A549 (cell line): ENCODE results near the gene VAMP1.

Experiments
- CTCF ChIP-seq: fragments of >200 bp; sonication (Bioruptor Twin); formaldehyde crosslinking; IDR thresholded peaks from 3 replicates; pipeline ENCODE4 v1.5.1; 2016
- EP300 ChIP-seq, 2 experiments: fragments of >200 bp; sonication (Bioruptor Twin); formaldehyde crosslinking; IDR thresholded peaks; 2 replicates in 1 of 2; 3 replicates in 1 of 2; pipeline ENCODE4 v1.6.1; 2016 to 2017
- KDM1A ChIP-seq: fragments of 200-600 bp; sonication (generic); IDR thresholded peaks from 2 replicates; pipeline ENCODE4 v1.6.1; 2016; ENCODE audit warnings: low read depth, mild to moderate bottlenecking
- MAZ ChIP-seq: fragments of 150-350 bp; IDR thresholded peaks from 2 replicates; pipeline ENCODE4 v1.6.1; 2014; ENCODE audit warnings: antibody characterized with exemption, low read depth, low read length, borderline replicate concordance
- MYC ChIP-seq: IDR thresholded peaks from 2 replicates; pipeline ENCODE4 v1.6.1; 2012; ENCODE audit warnings: mild to moderate bottlenecking, inconsistent platforms, low read length, improper control_type of control experiment, borderline replicate concordance
- POLR2A ChIP-seq: IDR thresholded peaks from 2 replicates; pipeline ENCODE4 v1.6.1; 2012; ENCODE audit warnings: mild to moderate bottlenecking, low read length
- POLR2AphosphoS2 ChIP-seq: conservative IDR thresholded peaks from 2 replicates; pipeline ENCODE4 v1.6.1; 2012; ENCODE audit warnings: low read length, improper control_type of control experiment, inconsistent platforms
- RCOR1 ChIP-seq: fragments of 150-350 bp; IDR thresholded peaks from 2 replicates; pipeline ENCODE4 v1.6.1; 2014; ENCODE audit warnings: antibody characterized with exemption, low read length, low read depth
- RFX5 ChIP-seq: fragments of 450-650 bp; IDR thresholded peaks from 2 replicates; pipeline ENCODE4 v1.7.1; 2014; ENCODE audit warnings: antibody characterized with exemption, mild to moderate bottlenecking, moderate library complexity
- RNF2 ChIP-seq: fragments of 200-600 bp; sonication (generic); IDR thresholded peaks from 2 replicates; pipeline ENCODE4 v1.6.1; 2016; ENCODE audit warnings: low read depth, mild to moderate bottlenecking, antibody characterized with exemption, moderate library complexity, borderline replicate concordance
- USF2 ChIP-seq: fragments of 450-650 bp; IDR thresholded peaks from 2 replicates; pipeline ENCODE4 v1.6.1; 2014; ENCODE audit warnings: antibody characterized with exemption

DNA sequence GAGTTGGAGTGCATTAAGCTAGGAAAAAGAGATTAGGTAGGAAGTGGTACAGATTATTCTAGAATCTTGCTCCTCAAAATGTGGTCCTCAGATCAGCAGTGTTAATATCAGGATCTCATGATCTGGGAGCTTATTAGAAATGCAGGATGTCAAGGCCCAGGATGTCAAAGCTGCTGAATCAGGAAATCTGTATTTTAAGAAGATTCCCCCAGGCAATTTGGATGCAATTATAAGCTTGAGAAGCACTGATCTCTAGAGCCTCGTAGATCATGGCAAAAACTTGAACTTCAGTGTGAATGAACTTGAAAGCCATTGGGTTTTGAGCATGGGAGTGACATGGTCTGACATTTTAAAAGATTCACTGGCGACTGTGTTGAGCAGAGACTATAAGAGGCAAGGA, 30.0 kb upstream of the VAMP1 start:
- no peak for TF ChIP-seq CTCF
- TF ChIP-seq USF2: no peak
- no peak for TF ChIP-seq EP300 (IDR thresholded peaks at IDR 0.05)
- no peak for TF ChIP-seq RCOR1
- no peak for TF ChIP-seq POLR2A
- TF ChIP-seq MYC: no peak
- no peak for TF ChIP-seq POLR2AphosphoS2
- no peak for TF ChIP-seq RNF2
- no peak for TF ChIP-seq MAZ
- no peak for TF ChIP-seq KDM1A
- no peak for TF ChIP-seq RFX5
